Measurements from ENCODE around the gene GBP2.

Gene GBP2

DNA sequence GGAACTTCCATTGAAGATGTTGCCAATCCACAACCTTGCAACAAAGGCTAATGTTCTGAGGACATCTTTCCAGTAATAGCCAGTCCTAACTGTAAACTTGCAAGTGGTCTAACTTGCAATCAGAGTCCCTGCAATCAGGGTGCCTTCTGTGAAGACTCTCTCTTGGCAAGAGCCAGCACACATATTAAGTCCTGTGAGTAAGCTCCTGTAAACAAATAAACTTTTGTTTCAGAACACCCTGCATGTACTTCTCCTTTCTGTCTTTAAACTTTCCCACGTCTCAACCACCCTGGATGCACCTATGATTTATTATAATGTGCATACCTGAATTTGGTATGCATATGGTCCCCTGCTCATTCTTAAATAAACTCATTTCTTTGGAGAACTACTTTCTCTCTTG lies 40.8 kb upstream of the GBP2 start:
- Histone ChIP-seq H3K4me3 (no peak overlapping the region), H3K36me3 (no peaks in the 10 kb centered on the region), H3K4me1 (peaks cover 0 to 13% (median 0%) of the 10 kb centered on the region in 10 experiments; a peak in 8 of 20 replicates), H3K27ac (no peak overlapping the region), H3K9ac (no peak overlapping the region), H4K20me1 (no peaks in the 10 kb centered on the region), H3K27me3 (no peaks in the 10 kb centered on the region), H3K4me2 (no peak overlapping the region), H3K9me3 (replicated peaks in 1 of 11) (peaks cover 0 to 3% (median 0%) of the 10 kb centered on the region in 11 experiments; a peak in 2 of 22 replicates)
- no peak for TF ChIP-seq Cebpa-rat (IDR thresholded peaks at IDR 0.05)

DNA sequence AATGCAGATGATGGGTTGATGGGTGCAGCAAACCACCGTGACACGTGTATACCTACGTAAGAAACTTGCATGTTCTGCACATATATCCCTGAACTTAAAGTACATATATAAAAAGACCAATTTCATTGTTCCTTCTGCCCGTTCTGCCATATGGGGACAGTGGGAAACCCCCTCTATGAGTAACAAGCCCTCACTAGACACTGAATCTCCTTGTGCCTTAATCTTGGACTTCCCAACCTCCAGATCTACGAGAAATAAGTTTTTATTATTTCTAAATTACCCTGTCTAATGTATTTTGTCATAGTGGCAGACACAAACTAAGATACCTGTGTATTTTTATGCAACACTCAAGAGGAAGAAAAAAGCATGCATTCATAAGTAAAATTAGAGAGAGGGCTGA lies 39.9 kb upstream of the GBP2 start:
- Histone ChIP-seq H3K9me3 (replicated peaks in 1 of 11) (peaks cover 0 to 12% (median 6%) of the 10 kb centered on the region in 11 experiments; a peak in 11 of 22 replicates), H3K27ac (no peak overlapping the region), H3K27me3 (no peaks in the 10 kb centered on the region), H4K20me1 (no peaks in the 10 kb centered on the region), H3K4me2 (no peak overlapping the region), H3K4me3 (no peak overlapping the region), H3K4me1 (peaks cover 0 to 5% (median 0%) of the 10 kb centered on the region in 10 experiments; a peak in 8 of 20 replicates), H3K9ac (no peak overlapping the region), H3K36me3 (no peaks in the 10 kb centered on the region)
- no peak for TF ChIP-seq Cebpa-rat (IDR thresholded peaks at IDR 0.05)

DNA sequence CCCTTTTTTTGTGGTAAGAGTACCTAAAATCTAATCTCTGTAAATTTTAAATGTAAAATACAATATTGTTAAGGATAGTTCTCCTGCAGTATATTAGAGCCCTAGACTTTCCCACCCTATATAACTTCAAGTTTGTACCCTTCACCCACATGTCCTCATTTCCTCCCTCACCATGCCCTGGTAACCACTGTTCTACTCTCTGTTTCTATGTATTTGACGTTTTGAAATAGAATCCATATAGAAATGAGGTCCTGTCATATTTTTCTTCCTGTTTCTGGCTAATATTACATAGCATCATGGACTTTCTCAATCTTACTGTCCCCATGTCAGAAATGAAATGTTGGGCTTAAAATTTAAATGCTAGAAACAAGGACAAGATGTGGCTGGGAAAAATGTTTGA lies 25.1 kb upstream of the GBP2 start:
- H3K9ac ChIP-seq, result no peak overlapping the region
- H4K20me1 ChIP-seq, result no peaks in the 10 kb centered on the region
- H3K36me3 ChIP-seq, result no peaks in the 10 kb centered on the region
- H3K4me1 ChIP-seq, result no peaks in the 10 kb centered on the region; a peak in 1 of 20 replicates
- H3K4me3 ChIP-seq, result no peak overlapping the region
- no peaks in the 10 kb centered on the region for H3K9me3 ChIP-seq (replicated peaks in 1 of 11)
- no peaks in the 10 kb centered on the region for H3K27me3 ChIP-seq
- H3K27ac ChIP-seq, result no peak overlapping the region
- TF ChIP-seq Cebpa-rat (IDR thresholded peaks at IDR 0.05), result no peak
- no peak overlapping the region for H3K4me2 ChIP-seq

DNA sequence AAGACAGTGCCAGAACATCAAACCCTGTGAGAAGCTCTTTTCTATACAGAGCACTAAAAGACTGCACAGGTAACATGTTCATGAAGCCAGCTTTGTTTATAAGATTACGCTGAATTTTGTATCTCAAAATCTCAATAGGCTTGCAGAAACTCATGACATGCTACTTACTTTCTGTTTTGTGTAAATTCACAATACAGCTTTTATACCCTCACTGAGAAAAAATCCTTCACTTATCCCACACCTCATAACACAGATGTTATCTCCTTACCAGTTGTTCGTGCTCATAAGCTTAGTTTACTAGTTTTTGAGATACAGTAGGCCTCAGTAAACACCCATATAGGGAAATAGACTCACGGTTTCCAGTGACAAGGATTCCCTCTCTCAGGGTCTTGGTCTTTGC lies 24.1 kb upstream of the GBP2 start:
- Histone ChIP-seq H4K20me1 (no peaks in the 10 kb centered on the region), H3K4me2 (no peak overlapping the region), H3K27ac (no peak overlapping the region), H3K27me3 (no peaks in the 10 kb centered on the region), H3K9me3 (replicated peaks in 1 of 11) (no peaks in the 10 kb centered on the region), H3K4me1 (no peaks in the 10 kb centered on the region; a peak in 1 of 20 replicates), H3K4me3 (no peak overlapping the region), H3K36me3 (no peaks in the 10 kb centered on the region), H3K9ac (no peak overlapping the region)
- TF ChIP-seq Cebpa-rat (IDR thresholded peaks at IDR 0.05), result no peak

DNA sequence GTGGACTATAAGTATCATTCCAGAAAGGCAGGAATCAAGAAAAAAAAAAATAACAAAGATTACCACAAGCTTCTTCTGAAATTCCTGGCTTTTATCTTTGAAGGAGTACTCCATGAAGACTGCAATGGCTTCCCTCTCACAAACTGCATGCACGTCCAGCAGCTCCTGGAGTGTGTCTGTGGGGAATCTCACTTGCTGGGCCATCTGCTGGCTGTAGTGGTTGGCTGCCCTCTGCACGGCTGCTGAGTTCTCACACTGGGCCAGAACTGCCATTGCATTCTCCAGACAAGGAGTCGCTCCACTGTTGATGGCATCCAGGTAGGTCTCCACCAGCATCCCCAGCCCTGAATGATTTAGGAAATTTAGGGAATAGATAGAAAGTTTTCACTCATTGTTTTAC lies 23.3 kb upstream of the GBP2 start:
- Histone ChIP-seq H3K4me1 (no peaks in the 10 kb centered on the region; a peak in 1 of 20 replicates), H3K27ac (no peak overlapping the region), H3K36me3 (no peaks in the 10 kb centered on the region), H4K20me1 (no peaks in the 10 kb centered on the region), H3K9ac (no peak overlapping the region), H3K4me2 (no peak overlapping the region), H3K4me3 (no peak overlapping the region), H3K9me3 (replicated peaks in 1 of 11) (no peaks in the 10 kb centered on the region), H3K27me3 (no peaks in the 10 kb centered on the region)
- TF ChIP-seq Cebpa-rat (IDR thresholded peaks at IDR 0.05), result no peak

DNA sequence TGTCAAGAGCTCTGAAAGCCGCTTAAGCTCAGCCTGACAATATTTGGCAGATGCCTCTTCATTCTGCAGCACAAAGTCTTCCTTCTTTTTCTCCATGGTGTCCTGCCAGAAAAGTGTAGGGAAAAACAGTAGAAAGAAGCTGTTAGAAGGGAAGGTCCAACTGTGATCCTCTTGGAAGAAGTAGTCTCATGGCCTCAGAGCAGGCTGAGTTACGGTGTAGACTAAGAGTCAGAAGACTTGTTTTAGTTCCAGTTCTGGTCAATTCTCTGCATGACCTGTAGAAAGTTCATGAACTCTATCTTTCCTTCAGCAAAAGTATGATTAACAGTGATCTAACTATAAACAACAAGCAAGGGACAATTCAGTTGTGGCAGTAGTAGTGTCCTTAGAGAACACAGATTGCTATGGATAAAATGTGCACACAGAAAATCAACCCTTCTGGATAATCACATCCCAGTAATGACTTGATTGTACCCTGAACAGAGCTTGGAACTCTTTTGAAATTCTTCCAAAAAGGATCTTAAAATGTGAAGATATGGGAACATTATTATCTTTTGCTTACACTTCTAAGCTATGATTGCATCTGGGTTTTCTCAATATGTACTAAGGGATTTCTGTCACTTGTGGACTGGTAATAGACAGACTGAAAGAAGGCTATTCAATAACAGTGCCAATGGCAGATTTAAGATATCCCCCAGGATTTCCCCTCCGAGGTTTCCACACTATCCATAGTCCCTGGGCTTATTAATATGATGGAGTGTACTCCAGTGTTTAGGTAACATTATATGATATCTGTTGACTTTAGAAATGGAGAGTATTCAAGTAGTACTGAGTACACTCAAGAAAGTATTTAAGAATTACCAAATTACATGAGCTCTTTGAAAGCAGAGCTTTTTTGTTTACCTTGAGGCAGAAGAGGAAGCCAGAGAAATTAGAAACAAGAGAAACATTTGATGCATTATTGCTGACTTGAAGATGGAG lies 22.1 kb upstream of the GBP2 start:
- no peak for TF ChIP-seq Cebpa-rat (IDR thresholded peaks at IDR 0.05)
- no peak overlapping the region for H3K4me3 ChIP-seq
- H3K27me3 ChIP-seq, result no peaks in the 10 kb centered on the region
- H3K27ac ChIP-seq, result no peak overlapping the region
- H4K20me1 ChIP-seq, result no peaks in the 10 kb centered on the region
- H3K4me1 ChIP-seq, result no peaks in the 10 kb centered on the region; a peak in 1 of 20 replicates
- H3K9me3 ChIP-seq (replicated peaks in 1 of 11), result no peaks in the 10 kb centered on the region
- H3K4me2 ChIP-seq, result no peak overlapping the region
- H3K9ac ChIP-seq, result no peak overlapping the region
- H3K36me3 ChIP-seq, result no peaks in the 10 kb centered on the region

DNA sequence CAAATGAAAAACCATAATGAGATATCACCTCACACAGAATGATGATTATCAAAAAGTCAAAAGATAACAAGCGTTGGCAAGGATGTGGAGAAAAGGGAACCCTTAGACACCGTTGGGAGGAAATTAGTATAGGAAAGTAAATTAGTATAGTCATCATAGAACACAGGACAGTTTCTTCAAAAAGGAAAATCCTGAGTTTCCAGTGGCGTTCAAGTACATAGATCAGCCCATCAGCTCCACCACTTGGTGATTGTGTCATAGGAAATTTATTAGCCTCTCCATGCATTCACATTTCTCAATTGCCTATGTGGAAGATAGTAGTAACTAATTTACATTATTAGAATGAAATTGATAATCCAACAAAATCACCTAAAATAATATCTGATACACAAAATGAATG lies 20.8 kb upstream of the GBP2 start:
- Histone ChIP-seq H3K4me2 (no peak overlapping the region), H3K4me1 (no peaks in the 10 kb centered on the region; a peak in 1 of 20 replicates), H3K9ac (no peak overlapping the region), H3K27ac (no peak overlapping the region), H3K36me3 (no peaks in the 10 kb centered on the region), H3K27me3 (no peaks in the 10 kb centered on the region), H3K9me3 (replicated peaks in 1 of 11) (no peaks in the 10 kb centered on the region), H4K20me1 (no peaks in the 10 kb centered on the region), H3K4me3 (no peak overlapping the region)
- no peak for TF ChIP-seq Cebpa-rat (IDR thresholded peaks at IDR 0.05)

DNA sequence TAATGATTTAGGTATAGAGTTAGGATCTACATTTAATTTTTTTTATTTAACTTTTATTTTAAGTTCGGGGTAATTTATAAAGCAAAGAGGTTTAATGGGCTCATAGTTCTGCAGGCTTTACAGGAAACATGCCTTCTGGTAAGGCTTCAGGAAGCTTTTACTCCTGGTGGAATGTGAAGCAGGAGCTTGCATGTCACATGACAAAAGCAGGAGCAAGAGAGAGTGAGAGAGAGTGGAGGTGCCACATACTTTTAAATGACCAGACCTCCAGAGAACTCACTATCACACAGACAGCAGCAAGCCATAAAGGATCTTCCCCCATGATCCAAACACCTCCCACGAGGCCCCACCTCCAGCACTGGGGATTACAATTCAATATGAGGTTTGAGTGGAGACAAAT lies 17.6 kb upstream of the GBP2 start:
- H3K4me3 ChIP-seq, result no peak overlapping the region
- H3K4me2 ChIP-seq, result no peak overlapping the region
- no peak for TF ChIP-seq Cebpa-rat (IDR thresholded peaks at IDR 0.05)
- no peaks in the 10 kb centered on the region; a peak in 1 of 20 replicates for H3K4me1 ChIP-seq
- no peaks in the 10 kb centered on the region for H3K27me3 ChIP-seq
- no peak overlapping the region for H3K27ac ChIP-seq
- H4K20me1 ChIP-seq, result no peaks in the 10 kb centered on the region
- no peak overlapping the region for H3K9ac ChIP-seq
- no peaks in the 10 kb centered on the region for H3K36me3 ChIP-seq
- H3K9me3 ChIP-seq (replicated peaks in 1 of 11), result peaks cover 0 to 4% (median under 1%) of the 10 kb centered on the region in 11 experiments; a peak in 8 of 22 replicates

DNA sequence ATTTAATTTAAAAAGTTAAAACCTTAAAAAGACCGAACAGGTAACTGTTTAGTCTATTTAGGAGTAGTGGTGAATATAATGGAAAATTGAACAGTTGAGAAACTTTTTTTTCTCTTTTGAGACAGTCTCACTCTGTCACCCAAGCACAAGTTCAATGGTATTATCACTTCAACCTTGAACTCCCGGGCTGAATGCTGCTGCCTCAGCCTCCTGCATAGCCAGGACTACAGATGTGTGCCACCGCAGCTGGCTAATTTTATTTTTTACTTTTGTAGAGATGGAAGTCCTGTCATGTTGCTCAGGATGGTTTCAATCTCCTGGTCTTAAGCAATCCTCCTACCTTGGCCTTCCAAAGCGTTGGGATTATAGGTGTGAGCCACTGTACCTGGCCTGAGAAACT lies 16.2 kb upstream of the GBP2 start:
- no peaks in the 10 kb centered on the region for H3K27me3 ChIP-seq
- H3K4me1 ChIP-seq, result no peaks in the 10 kb centered on the region; a peak in 1 of 20 replicates
- H4K20me1 ChIP-seq, result no peaks in the 10 kb centered on the region
- H3K9me3 ChIP-seq (replicated peaks in 1 of 11), result peaks cover 0 to 10% (median 6%) of the 10 kb centered on the region in 11 experiments; a peak in 9 of 22 replicates
- H3K27ac ChIP-seq, result no peak overlapping the region
- H3K4me2 ChIP-seq, result no peak overlapping the region
- no peaks in the 10 kb centered on the region for H3K36me3 ChIP-seq
- TF ChIP-seq Cebpa-rat (IDR thresholded peaks at IDR 0.05), result no peak
- no peak overlapping the region for H3K4me3 ChIP-seq
- no peak overlapping the region for H3K9ac ChIP-seq

DNA sequence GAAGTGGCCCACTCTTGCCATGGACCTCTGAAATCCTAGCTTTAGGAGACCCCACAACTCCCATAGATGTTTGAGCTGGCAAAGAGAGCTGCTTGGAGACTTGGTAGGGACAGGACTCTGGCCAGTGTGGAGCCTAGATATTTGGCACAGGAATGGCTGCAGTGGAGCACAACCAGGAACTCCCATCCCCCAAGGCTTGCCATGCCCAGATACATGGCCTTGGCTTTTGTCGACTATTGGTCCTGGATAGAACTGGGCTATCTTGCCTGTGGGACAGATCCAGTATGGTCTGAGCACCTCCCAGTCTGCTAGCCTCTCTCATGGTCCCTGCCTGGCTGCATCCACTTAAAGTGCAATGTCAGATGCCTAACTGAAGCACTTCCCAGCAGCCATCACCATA lies 7.8 kb upstream of the GBP2 start:
- Histone ChIP-seq H3K27me3 (no peaks in the 10 kb centered on the region), H3K4me3 (no peak overlapping the region), H3K4me2 (no peak overlapping the region), H3K9me3 (replicated peaks in 1 of 11) (peaks cover 0 to 9% (median 6%) of the 10 kb centered on the region in 11 experiments; a peak in 9 of 22 replicates), H3K36me3 (no peaks in the 10 kb centered on the region), H3K9ac (no peak overlapping the region), H3K27ac (no peak overlapping the region), H4K20me1 (no peaks in the 10 kb centered on the region), H3K4me1 (peaks cover 13 to 22% (median 20%) of the 10 kb centered on the region in 10 experiments)
- no peak for TF ChIP-seq Cebpa-rat (IDR thresholded peaks at IDR 0.05)

All from BLaER1 treated with 17β-estradiol and CSF1 and Interleukin-3, amounts not matched to agents 10 nM and 100 nM (cell line).